Activated T-helper 9 cell treated with anti-CD3 and anti-CD28 coated beads, Interleukin-2, amount 50 U/mL, for 16 hours (primary cell): Measurements from ENCODE around the gene DBNL.

ENCODE experiments used
- DNase-seq: peaks from one replicate; pipeline ENCODE4 v3.0.0-alpha.2; 2020; ENCODE audit warnings: low read depth

DBNL gene

GRCh38 chr7:44062180-44062902, 17.8 kb downstream of the DBNL start:
- DNase-seq: no peak

GRCh38 chr7:44062903-44063295, 18.4 kb downstream of the DBNL start:
- DNase-seq: no peak

- no peak for DNase-seq
Observed at GRCh38 chr7:44063547-44063893, 19.0 kb downstream of the DBNL start.

DNA sequence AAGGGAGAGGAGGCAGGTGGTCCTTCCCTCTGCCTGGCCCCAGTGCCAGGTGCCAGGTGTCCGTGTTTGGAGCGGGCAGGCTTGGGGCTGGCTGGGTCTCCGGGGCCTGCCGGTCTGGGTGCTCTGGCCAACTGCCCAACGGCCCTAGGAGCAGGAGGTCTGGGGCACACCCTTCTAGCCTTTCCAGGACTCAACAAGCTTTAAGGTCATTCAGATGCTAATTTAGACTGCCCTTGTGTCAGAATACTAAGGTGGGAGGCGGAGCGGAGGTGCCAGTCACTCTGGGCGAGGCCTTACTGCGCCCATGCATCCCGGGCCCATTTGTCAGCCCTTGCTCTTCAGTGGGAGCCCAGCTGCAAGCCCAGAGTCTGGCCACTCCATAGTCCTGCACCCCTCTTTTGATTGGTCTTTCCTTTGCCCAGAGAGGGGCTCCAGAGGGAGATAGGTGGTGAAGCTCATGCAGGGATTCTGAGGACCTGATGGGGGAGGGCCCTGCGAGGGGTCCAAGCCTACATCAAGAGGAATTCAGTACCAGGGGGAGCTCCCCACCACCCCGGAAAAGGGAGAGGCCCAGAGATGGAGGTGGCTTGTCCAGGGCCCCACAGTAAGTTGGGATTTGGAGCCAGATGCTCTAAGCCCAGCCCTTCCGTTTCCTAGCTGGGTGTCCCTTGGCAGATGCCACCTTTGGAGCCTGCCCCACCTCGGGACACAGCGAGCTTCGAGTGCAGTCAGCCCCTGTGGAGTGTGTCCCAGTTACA, 19.6 kb downstream of the DBNL start:
- DNase-seq: no peak

DNA sequence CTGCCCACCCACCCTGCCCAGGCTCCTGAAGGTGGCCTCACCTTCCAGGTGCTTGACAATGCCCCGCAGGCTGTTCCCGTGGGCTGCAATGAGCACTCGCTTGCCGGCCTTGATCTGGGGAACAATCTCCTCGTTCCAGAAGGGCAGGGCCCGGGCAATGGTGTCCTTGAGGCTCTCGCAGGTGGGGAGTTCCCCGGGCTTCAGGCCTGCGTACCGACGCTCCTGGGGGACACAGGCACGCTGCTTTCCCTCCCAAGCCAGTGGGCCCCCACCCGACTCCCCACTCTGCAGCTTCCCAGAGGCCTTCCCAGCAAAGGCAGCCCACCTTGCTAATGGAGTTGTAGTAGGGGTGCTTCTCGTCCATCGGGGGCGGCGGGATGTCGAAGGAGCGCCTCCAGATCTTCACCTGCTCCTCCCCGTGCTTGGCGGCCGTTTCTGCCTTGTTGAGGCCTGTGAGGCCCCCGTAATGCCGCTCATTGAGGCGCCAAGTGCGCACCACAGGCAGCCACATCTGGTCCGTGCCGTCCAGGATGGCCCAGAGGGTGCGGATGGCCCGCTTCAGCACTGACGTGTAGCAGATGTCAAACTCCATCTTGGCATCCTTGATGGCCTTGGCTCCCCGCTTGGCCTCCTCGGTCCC, 20.4 kb downstream of the DBNL start:
- no peak for DNase-seq

- no peak for DNase-seq
Observed at GRCh38 chr7:44065431-44066110, 21.1 kb downstream of the DBNL start, which contains the start of gene PGAM2. TSS of gene PGAM2 (minus strand) at chr7:44065567. CDS start at chr7:44065529, 38 bp downstream.

- no peak for DNase-seq
Observed at GRCh38 chr7:44066111-44066460, 21.6 kb downstream of the DBNL start.

GRCh38 chr7:44066494-44067063, 22.1 kb downstream of the DBNL start:
- no peak for DNase-seq

DNA sequence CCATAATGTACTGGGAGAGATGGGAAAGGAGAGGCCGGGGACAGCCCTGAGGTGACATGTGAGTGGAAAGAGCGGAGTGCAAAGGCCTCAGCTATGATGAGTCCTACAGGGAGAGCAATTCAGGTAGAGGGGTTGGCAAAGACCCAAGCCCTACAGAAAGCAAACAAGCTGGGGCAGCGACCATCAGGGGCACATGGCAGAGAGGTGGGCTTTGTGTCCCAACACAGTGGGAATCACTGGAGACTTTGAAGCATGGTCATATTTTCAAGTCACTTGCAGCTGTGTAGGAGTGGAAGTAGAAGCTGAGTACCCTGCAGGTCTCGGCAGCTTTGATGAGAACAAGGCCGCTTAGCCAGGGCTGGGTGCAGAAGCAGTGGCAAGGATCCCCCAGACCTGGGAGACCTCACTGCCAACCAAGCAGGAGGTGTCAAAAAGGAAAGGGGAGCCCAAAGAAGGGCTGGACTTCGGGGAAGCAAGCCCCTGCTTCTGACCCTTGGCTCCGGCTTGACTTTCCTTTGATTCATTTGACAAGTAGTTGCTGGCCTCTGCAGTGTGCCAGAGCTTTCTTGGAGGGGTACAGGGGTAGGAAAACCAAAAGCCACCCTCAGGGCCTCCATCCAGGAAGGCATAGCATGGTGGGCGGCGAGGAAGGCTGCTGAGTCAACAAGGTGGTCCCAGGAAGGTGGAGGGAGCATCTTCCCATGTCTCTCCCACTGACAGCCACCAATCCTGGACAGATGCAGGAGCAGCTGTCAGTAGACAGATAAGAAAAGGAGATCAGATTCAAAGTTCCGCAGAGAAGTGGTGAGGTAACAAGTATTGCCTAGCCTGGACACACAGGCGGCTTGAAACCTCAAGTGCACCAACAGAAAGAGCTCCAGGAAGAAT, 22.8 kb downstream of the DBNL start:
- DNase-seq: no peak

GRCh38 chr7:44068054-44068453, 23.6 kb downstream of the DBNL start:
- no peak for DNase-seq

DNA sequence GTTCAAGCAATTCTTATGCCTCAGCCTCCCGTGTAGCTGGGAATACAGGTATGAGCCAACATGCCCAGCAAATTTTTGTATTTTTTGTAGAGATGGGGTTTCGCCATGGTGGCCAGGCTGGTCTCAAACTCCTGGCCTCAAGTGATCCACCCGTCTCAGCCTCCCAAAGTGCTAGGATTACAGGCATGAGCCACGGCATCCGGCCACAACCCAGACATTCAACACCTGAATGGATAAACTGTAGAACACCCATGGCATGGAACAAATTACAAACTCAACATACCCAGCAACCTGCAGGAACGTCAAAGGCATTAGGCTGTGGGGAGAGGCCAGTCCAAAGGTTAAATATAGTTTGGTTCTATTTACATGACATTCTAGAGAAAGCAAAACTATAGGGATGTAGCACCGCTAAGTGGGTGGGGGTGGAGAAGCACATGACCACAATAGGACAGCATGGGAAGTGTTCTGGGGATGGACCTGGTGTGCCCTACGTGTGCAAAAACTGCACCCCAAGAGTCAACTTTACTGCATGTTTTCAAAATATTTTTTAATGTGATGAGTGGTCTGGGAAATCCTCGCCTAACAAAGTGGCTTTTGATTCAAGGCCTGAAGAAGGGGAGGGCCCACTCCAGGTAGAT, 27.3 kb downstream of the DBNL start:
- DNase-seq: no peak

DNA sequence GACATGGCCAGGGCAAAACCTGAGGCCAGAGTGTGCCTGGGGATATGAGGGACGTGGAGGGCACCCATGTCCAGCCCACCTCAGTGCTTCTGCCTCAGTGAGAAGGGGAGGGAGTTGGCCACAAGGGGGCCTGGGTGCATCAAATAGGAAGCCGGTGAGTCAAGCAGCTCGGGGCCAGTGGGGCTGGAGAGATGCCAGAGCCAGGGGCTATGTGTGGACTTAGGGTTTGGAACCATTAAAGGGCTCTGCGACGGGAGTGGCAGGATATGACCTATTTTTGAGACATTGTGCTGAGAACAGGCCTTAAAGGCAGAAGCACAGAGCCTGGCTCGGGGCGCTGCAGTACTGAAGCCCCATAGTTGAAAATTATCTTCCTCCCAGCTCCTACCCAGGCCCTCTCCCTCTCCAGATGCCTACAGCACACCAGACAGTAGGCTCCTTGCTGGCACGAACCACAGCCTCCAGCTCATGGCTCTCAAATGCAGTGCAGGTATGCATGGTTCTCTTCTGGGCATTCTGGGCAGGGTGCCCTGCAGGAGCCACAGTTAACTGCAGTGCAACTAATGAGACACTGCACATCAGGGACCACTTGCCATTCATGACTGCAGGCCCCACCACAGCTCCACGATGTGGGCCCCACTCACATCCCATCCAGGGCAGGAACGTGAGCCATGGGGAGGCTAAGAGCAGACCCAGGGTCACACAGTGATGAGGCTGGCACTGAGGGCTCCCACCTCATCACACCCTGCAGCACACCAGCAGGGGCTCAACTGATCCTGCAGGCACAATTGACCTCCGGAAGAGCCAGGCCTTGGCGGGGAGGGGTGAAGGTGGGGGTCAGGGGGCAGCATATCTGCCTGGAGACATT, 28.1 kb downstream of the DBNL start:
- no peak for DNase-seq

DNA sequence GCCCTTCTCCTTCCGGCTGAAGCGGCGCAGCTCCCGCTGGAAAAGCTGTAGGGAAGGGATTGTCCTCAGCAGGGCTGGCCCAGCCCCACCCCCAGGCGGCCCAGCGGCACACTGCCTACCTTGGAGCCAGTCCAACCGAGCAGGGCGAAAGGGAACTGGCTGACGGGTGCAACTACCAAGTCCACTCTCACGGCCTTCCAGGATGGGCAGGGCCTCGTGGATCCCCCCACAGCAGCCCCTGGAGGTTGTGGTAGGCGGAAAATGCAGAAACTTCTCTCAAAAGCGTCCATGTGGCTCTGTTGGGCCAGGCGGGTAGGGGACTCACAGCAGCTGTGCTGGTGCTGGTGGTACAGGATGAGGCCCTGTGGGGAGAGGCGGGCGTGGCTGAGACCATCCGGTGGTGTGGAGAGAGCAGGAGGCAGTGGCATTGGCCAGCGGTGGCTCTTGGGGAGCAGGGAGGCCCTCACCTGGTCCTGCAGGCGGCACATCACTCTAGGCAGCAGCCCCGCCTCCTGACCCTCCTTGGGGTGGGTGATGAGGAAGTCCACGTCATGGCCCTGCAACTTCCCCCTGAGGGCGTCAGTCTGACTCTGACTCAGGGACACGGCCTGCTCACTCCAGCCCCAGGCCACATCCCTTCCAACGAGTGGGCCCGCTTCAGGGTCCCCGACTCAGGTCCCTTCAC, 29.3 kb downstream of the DBNL start:
- no peak for DNase-seq

DNA sequence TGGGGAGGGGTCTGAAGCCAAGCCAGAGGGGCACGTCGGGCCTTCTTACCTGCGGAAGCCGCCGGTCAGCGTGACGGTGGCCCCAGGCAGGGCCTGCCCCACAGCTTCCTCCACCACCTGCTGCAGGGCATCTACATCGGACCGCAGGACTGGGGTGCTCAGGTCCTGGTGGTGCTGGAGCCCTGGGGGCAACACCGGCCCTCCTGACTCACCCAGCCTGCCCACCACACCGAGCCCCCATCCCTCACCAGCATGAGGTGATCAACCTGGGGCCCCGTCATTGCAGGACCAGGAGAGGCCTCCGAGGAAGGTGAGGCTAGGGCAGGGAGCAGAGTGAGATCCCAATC, 29.8 kb downstream of the DBNL start:
- DNase-seq: no peak

DNA sequence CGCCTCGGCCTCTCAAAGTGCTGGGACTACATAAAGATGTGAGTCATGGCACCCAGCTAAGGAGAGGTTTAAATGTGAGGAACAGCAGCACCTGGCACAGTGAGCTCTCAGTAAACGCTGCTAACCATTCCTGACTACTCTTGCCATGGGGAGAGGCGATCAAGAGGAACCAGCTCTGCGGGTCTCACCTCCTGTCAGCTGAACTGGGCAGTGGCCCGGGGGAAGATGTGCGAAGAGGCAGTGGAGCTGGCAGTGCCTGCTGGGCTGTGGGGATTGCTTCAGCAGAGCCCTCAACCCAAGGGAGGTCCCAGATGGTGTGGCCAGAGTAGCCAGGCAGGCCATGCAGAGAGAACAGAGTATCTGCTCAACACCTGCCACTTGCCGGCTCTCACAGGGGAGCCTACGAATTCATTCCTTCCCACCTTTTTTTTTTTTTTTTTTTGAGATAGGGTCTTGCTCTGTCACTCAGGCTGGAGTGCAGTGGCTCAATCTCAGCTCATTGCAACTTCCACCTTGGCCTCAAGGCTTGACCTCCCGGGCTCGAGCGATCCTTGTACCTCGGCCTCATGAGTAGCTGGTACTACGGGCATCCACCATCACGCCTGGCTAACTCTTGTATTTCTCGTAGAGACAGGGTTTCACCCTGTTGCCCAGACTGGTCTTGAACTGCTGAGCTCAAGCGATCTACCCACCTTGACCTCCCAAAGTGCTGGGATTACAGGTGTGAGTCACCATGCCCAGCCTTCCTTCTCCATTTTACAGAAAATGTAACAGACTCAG, 31.0 kb downstream of the DBNL start:
- no peak for DNase-seq

DNA sequence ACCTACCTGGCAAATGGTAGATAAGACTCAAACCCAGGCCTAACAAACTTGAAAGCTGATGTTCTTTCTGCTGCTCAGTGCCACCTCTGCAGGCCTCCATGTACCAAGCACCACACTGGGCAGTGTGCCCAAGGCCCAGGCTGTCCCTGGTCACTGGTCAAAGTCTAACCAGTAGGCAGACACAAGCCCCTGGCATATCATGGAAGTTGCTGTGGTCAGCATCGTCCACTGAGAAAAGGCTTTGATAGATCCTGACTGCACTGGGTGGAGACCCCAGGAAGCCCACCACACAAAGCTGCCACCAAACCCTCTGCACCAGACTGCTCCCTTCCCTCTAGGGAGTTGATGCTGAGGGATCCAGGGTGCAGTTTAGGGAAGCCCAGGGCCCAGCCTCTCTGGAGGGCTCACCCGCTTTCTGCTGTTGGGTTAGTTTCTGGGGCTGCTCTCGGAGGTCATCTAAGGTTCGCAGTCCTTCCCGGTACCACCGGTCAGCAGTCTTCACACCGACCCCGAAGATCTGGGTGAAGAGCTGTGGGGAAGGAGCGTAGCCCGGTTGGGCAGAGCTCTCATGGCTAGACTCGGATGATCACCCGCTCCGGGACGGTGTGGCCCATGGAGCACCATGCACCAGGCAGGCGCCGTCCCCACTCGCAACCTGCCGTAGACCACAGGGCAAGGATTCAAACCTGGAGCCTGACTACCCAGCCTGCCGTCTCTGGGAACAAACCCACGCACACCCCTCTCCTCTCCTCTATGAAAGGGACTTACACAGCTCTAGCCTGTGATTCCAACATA, 31.8 kb downstream of the DBNL start:
- no peak for DNase-seq

GRCh38 chr7:44077061-44077460, 32.6 kb downstream of the DBNL start:
- no peak for DNase-seq

GRCh38 chr7:44077681-44078091, 33.2 kb downstream of the DBNL start:
- DNase-seq: no peak
